Effector CD8-positive, alpha-beta T cell (primary cell): ENCODE results near the gene UACA.
"Not testable (repeated sequence)": the region's sequence is repeated elsewhere in the genome, so short reads cannot be mapped to it uniquely, and the experiment has no call there.

Source experiments
- DNase-seq: peaks from one replicate; lab custom pipeline; 2025; lab: John Stamatoyannopoulos, UW

Gene UACA

DNA sequence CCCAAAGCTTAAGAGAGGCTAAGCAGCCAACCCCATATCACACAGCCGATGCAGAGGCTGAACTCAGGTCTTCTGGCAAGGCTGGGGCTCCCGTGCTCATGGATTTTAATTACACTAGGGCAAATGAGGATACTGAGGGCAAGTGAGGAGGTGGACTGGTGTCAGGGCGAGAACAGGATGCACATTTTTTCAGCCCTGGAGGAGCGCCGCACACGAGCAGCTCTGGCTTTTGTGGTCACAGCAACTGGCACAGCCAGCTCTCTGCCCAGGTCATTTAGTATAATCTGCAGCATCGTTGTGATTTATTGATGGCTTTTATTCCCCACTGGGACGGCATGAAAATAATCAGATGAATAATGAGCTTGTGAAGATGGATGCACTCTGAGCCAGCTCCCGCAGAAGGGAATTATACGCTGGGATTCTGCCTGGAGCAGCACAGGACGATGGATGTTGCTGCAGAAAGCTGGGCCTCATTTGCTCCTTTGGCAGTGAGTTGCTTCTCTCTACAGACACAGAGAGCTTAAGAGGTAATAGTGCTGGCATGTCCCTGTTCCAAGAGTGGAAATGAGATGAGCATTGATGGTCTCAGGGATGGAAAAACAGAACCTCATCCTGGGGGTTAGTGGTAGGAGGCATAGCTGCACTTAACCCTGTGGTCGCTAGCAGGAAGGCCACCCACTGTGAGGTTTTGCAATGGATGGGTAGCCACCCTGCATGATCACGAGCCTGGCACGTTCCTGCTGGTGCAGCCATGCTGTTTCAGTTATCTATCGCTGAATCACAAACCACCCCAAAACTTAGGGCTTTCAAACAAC is 135.4 kb downstream of the UACA start:
- no peak for DNase-seq

DNA sequence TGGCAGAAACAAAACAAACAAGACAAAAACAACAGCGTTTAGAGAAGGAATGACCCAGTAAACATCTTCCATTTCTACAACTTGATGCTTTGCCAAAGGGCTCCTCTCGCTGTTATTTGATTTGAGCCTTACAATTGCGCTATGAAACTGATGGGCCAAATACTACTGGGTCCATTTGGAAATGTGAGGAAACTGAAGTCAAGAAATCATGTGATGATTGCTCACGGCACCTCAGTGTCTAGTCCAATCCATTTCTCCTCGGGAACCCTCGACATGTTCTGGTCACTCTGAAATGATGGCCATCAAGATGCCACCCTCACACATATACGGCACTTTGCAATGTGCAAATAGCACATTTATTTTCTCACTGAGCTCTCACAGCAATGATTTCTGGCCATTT is 136.0 kb downstream of the UACA start:
- no peak for DNase-seq

DNA sequence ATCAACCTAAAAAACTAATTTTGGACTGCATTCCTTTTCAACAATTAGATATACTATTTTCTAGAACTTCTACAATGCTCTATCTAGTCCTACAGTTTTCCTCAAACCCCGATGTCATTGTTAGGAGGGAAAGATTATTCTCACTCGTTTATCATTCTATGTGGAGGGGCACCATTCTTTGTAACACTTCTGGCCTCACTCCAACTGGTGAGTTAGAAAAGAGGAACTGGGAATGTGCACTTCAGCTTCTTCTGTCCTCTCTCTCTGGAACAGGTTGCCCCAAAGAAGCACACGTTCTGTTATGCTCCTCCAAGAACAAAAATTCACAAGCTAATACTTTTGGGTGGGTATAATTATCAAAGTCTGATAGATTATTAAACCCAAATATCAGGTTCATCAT is 137.9 kb downstream of the UACA start:
- no peak for DNase-seq

DNA sequence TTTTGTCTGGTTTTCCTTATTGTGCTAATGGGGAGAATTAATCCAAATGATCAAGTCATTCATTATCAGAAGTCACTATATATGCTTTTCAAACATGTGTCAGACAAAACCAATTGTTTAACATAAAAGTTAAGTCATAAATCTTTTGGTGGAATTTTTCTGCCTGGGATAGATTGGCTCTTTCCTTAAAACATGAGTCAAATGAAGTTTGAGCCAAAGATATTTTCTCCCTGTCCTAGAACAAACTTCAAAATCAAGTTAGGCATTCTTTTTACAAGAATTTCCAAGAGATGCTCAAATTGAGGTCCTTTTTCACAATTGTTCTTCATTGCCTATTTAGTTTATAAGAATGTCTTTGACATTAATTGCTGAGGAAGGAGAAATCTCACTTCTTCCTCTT is 138.3 kb downstream of the UACA start:
- no peak for DNase-seq

DNA sequence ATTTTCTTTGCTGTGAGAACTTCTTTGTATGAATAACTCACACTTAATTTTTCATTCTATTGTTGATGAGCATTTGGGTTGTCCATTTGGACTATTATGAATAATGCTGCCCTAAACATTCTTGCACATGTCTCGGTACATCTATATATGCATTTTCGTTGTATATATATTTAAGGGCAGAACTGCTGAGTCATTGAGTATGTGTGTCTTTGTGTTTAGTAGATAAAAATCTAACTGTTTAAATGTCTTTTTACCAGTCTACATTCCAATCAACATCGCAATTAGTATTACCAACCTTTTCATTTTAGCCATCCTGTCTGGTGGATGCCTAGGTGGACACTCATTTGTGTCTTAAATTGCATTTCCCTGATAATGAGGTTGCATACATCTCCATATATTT is 144.4 kb downstream of the UACA start:
- no peak for DNase-seq

DNA sequence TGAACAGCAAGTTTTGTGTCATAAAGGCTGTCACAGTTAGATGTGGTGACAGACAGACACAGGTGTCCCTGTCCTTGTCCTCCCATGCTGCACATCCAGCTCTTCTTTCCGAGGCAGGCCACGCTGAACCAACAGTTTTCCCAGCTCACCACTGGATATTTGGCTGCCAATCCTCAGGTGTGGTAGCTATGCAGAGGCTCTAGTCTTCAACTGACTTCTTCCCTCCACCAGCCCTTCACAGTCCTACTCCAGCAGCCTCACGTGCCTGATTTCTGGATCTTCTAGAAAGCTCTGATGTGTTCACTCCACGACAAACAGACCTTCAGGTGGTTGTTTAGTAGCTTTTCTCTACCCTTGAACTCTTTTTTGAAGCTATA is 145.5 kb downstream of the UACA start:
- DNase-seq, result no peak

DNA sequence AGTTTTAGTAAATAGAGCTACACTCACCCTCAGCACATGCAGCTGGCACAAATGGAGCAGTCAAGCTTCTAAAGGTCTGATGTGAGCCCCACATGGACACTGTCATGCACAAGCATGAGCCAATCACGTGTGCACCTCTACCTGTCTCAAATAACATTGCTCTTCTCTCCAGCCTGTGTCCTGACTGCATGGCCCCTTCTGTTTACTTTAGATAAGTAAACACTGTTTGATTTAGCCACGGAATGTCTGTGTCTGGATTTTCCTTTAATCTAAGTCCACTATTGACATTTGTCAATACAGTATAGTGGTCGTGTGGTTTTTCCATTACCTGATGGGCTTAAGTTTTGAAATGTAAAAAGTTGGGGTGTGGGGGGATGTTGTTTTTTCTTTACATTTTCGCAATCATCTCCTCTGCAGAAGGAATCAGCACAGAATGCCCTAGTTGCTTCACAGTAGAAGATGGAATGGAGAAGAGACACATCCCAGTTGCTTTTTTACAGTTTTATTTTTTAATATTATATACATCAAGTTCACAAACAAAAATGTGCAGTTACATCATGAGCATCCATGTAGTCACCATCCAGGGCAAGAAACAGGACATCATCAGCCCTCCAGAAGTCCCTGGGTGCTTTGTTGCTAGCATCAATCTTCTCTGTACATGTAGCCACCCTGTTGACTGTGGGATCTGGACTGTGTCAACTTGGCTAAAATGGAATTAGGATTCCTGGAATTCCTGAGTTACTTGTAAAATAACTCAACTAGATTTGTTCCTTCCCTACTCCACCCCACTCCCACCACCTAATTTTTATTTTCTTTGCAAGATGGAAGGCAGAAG is 146.1 kb downstream of the UACA start:
- DNase-seq, result no peak

DNA sequence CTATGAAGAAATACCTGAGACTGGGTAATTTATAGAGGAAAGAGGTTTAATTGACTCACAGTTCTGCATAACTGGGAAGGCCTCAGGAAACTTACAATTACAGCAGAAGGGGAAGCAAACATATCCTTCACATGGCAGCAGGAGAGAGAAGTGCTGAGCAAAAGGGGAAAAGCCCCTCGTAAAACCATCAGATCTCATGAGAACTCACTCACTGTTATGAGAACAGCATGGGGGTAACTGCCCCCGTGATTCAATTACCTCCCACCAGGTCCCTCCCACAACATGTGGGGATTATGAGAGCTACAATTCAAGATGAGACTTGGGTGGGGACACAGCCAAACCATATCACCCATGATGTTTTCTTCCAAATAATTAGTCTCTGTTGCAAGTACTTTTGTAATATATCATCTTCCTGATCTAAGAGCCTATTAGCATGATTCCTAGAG is 147.0 kb downstream of the UACA start:
- not testable (repeated sequence) for DNase-seq

DNA sequence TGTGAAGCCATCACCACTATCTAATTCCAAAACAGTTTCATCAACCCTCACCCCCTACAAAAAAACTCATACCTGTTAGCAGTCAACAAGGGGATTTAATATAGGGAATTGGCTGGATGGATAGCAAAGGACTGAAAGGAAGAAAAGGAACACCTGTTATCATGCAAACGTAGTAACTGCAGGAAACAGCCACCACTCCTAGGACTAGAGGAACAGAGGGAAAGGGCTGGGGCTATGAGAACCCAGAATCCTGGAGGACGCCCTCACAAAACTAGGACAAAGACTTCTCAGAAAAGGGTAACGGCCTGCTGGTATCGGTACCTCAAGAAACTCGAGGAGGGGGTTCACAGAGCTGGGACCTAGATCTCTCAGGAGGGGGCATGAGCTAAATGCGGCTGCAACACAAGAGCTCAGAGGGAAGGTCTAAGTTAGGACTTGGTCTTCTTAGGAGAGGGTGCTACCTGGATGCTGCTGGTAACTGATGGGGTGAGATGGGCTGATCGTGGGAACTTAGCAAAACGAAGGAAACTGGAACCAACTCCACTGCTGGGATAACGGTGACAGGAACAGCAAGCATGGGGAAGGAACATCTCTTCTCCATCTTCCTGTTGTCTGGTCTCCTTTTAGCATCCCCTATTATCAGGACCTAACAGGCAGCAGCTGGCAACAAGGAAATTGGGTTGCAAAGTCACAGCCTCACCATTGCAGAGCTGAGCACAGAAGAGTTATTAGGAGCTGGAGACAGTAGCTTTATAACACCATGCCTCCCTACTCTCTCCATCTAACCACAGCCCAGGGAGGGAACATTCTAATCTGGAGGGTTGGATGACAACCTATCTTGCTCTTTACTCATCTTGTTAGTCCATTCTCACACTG is 147.7 kb downstream of the UACA start:
- no peak for DNase-seq

DNA sequence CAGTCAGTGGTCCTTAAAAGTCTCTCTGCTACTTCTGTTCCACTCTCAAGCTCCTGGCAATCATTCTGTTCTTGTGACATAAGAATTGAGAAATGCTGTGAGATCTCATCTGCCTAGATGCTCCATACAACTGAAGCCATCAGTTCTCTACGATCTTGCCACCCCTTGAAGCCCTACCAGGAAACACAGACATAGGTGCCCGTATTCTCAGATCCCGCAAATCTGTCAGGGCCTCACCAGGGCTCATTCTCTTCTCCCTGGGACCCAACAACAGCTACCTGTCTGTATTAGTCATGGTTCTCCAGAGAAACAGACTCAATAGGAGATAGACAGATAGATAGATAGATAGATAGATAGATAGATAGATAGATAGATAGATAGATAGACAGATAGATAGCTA is 149.1 kb downstream of the UACA start:
- no peak for DNase-seq

DNA sequence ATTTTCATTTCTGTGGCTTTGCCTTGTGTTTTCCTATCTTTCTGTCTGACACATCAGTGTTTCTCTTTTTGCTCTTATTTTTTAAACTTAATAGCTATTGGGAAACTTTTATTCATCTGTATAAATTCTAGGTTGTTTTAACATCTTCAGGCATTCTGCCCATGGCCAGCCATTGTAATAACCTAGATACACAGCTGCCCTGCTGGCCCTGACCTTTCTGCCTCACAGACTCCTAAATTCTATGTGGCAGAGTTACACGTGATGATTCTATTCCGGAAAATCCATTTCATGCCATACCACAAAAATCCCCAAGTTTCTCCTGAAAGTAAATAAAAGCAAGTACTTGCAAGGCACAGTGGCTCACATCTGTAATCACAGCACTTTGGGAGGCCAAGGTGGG is 150.1 kb downstream of the UACA start:
- no peak for DNase-seq

DNA sequence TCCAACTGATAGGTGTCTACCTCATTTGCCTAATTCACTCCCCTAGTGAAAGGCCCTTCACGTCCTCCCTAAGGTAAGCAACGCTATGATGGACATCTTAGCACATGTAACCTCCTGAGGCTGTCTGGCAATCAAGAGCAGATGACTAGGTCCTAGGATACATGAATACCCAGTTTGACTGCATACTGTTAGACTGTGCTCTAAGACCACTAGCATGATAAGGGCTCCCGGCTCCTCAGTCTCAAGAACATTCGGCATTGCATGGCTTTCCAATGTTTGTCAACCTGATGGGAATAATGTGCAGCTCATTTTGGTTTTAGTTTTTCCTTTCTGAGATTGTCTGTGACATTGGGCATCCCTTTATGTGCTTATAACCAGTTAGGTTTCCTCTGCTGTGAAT is 152.1 kb downstream of the UACA start:
- DNase-seq, result no peak

DNA sequence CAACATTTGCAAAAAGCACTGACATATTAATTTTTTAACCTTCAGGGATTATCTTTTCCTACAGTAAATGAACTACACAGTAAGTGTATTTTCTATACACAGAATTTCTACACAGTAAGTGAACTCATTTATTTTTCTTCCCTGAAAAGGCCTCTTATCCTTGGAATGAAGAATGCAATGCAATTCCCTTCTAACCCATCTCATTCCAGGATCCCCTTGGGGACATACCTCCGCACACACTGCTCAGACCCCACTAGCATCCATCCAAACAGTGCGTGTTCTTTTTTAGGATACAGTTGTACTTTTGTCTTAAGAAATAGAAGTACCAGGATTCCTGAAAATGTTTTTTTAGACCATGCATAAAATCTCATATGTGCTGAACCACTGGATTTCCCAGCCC is 152.8 kb downstream of the UACA start:
- no peak for DNase-seq

DNA sequence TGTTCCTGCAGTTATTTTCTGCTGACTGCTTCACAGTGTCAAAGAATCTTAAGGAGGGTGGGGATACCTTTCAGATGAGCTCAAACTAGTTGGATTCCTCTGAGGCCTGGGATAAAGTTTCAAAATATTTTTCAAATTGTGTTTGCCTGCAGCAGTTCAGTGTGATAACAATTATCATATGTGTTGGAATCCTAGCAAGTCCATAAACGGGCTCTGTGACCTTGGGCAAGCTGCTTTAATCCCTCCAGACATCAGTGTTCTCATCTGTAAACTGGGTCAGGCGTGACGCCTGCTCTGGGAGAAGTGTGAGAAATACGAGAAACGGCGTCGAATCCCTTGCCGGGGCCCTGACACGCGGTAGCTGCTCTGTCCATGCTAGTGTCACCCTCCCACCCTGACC is 153.5 kb downstream of the UACA start:
- no peak for DNase-seq

DNA sequence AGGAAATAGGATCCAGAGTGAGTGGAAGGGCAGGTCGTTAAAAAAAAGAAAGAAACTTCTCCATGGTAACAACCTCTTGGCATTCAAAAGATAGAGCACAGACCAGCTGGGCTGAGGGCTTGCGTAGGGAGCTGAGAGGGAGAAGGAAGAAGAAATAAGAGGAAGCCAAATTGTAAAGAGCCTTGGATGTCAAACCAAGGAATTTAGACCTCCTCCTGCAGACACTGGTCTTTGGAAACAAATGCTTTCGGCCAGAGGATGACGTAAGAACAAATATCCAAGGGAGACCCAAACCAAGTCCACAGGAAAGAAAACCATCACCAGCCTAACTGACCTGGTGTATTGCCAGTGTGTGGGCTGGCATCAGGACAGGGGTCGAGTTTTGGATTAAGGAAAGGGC is 155.2 kb downstream of the UACA start:
- DNase-seq, result no peak

DNA sequence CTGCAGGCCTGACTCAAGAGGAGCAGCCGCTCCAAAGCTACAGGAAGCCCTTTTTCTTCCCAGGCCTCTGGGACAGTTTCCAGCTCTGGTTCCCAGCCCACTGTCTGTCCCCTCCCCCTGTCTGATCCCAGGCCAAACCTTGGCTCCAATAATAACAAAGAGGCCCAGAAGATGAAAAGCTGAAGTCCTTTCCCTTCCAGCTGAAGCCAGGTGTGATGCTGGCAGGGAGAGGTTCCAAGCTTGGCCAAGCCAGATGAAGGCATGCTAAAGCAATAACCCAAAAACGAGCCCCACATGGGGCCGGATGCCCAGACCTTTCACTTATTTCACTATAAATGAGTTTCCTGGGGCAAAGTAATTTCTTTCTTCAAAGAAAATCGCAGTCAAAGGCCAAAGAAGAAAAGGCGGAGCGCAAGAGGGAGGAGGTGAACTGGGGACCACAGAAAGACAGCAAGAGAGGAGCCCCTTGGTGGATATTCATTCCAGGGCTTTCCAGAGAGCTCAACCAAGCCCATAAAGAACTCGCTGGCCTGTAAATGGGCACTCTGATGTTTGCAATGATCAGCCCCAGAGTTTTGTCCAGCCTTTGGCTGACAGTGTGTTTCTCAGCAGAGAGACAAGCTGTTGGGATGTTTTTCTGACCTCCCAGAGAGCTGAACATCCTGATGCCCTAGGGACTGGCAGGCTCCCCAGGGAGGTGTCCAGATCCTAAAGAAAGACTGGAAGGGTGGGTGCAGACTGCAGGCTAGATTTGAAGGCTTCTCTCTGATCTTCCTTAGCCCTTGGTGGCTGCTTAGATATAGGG is 157.6 kb downstream of the UACA start:
- no peak for DNase-seq

DNA sequence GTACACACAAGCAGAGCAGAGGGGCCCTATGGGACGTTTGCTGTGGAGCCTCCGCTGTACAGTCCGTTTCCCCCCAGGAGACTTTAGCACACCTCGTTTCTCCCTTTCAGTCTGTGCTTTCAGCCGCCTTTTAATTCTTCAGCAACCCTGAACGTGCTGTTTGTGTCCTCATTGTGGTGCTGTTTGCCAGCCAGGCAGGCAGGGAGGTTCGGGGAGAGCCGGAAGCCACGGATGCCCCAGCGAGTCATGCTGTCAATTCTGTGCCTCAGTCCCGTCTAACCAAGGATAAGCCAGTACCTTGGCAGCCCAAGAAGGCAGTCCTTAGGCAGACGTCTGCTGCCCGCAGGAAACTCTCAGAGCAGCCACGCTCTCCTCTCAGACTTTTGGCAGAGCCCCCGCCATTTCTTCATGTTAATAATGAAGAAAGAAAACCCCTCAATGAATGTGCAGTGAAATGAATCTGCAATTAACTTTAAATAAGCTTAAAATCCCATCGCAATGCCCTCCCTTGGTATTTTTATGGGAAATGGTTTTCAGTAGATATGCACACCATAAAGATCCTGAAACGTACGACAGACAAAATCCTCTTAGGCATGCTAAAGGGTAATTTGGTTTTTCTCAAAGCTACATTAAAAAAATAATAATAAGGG is 158.6 kb downstream of the UACA start:
- no peak for DNase-seq
